Measurements from ENCODE around the gene BIRC7.

The BIRC7 gene

GRCh38 chr20:63233924-63234323, 1.8 kb upstream of the BIRC7 start:
- no peak overlapping the region for H3K4me3 ChIP-seq (ENCODE audit: low read length)
- DNase-seq (ENCODE audit: low read depth): no peak
- TF ChIP-seq CTCF (conservative IDR thresholded peaks at IDR 0.05; ENCODE audit: low read length): no peak

GRCh38 chr20:63234693-63235398, 859 bp upstream of the BIRC7 start:
- no peak for DNase-seq (ENCODE audit: low read depth)
- no peak overlapping the region for H3K4me3 ChIP-seq (ENCODE audit: low read length)
- peak; percentile 46 for TF ChIP-seq CTCF (conservative IDR thresholded peaks at IDR 0.05; ENCODE audit: low read length)

- H3K4me3 ChIP-seq (ENCODE audit: low read length): no peak overlapping the region
- TF ChIP-seq CTCF (conservative IDR thresholded peaks at IDR 0.05; ENCODE audit: low read length): no peak
- DNase-seq (ENCODE audit: low read depth): no peak
Measured at GRCh38 chr20:63236116-63236837, 572 bp downstream of the BIRC7 start.

- TF ChIP-seq CTCF (conservative IDR thresholded peaks at IDR 0.05; ENCODE audit: low read length): no peak
- DNase-seq (ENCODE audit: low read depth): no peak
- no peak overlapping the region for H3K4me3 ChIP-seq (ENCODE audit: low read length)
Measured at GRCh38 chr20:63238031-63238430, 2.3 kb downstream of the BIRC7 start.

GRCh38 chr20:63238514-63239125, 2.9 kb downstream of the BIRC7 start:
- H3K4me3 ChIP-seq (ENCODE audit: low read length): no peak overlapping the region
- no peak for TF ChIP-seq CTCF (conservative IDR thresholded peaks at IDR 0.05; ENCODE audit: low read length)

GRCh38 chr20:63239431-63239830, 3.7 kb downstream of the BIRC7 start:
- no peak for TF ChIP-seq CTCF (conservative IDR thresholded peaks at IDR 0.05; ENCODE audit: low read length)
- DNase-seq (ENCODE audit: low read depth): no peak
- H3K4me3 ChIP-seq (ENCODE audit: low read length): no peak overlapping the region

More at GRCh38 chr20:63238514-63239125, 2.9 kb downstream of the BIRC7 start:
- no peak for DNase-seq (ENCODE audit: low read depth)
